Vagina (tissue), 2 donors: ENCODE data around the gene SLC26A11.

ENCODE experiments used
- CTCF ChIP-seq, 3 experiments: fragments of 450-650 bp in 2 of 3; fragments of 200-600 bp in 1 of 3; sonication (generic) in 1 of 3; IDR thresholded peaks; one replicate each; pipeline ENCODE4 v1.5.1; 2017 to 2019; ENCODE audit warnings: antibody characterized with exemption in 3 of 3, mild to moderate bottlenecking in 2 of 3, moderate library complexity in 2 of 3
- POLR2A ChIP-seq, 2 donors: fragments of 450-650 bp; IDR thresholded peaks; one replicate each; pipeline ENCODE4 v1.6.1; 2017; ENCODE audit warnings: antibody characterized with exemption in 2 of 2, mild to moderate bottlenecking in 2 of 2, moderate library complexity in 2 of 2
- POLR2AphosphoS5 ChIP-seq, 2 donors: sonication (generic); formaldehyde crosslinking; IDR thresholded peaks; one replicate each; pipeline ENCODE4 v1.9.0; 2017; ENCODE audit warnings: antibody characterized with exemption in 2 of 2, mild to moderate bottlenecking in 2 of 2, low read depth in 1 of 2; ENCODE audit not compliant: insufficient read depth in 1 of 2

GRCh38 chr17:80173916-80174315, 46.3 kb upstream of the SLC26A11 start:
- TF ChIP-seq CTCF (IDR thresholded peaks at IDR 0.05): no peak
- no peak for TF ChIP-seq POLR2A (IDR thresholded peaks at IDR 0.05)
- TF ChIP-seq POLR2AphosphoS5 (IDR thresholded peaks at IDR 0.05; ENCODE audit: insufficient read depth in 1 of 2, low read depth in 1 of 2): no peak
